ENCODE results near the gene UBR2. TPM values are rescaled to one million over a fixed set of nuclear protein-coding genes. Genes with fewer than 3 reads are reported as not detected.
"Not testable (repeated sequence)": the region's sequence is repeated elsewhere in the genome, so short reads cannot be mapped to it uniquely, and the experiment has no call there.

UBR2 gene
- total RNA-seq, 1 experiment from 2014 or later = 13.1 TPM

DNA sequence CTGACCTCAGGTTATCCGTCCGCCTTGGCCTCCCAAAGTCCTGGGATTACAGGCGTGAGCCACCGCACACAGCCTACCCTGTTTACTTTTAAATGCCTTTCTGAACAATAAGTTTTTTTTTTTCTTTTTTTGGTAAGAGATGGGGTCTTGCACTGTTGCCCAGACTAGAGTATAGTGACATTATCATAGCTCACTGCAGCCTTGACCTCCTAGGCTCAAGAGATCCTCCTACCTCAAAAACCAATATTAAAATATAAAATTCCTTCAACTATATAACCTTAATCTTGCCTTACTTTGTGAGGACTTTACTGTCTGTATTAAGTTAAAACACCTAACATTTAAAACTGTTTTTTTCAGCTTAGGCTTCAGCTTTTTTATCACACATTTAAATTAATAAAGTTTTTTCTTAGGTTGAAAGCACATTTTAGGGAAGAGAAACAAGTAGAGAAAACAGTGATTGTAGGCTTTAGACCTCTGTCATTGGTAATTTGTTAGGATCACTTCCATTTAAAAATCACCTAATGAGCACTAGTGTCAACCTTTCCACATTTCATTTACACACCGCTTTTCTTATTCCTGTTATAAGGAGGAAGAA, 2.9 kb downstream of the UBR2 start:
- H3K27me3 ChIP-seq (ENCODE audit: control insufficient read depth, insufficient read depth, low read length) = no peaks in the 10 kb centered on the region
- DNase-seq = no peak

GRCh38 chr6:42567237-42567636, 3.4 kb downstream of the UBR2 start:
- not testable (repeated sequence) for H3K4me3 ChIP-seq (ENCODE audit: insufficient read depth, low read depth, low read length); DNase-seq; H3K36me3 ChIP-seq (replicated peaks; ENCODE audit: control insufficient read depth, insufficient read depth, low read length); H3K27me3 ChIP-seq (ENCODE audit: control insufficient read depth, insufficient read depth, low read length)

More for the DNA sequence above, 2.9 kb downstream of the UBR2 start:
- no peaks in the 10 kb centered on the region for H3K36me3 ChIP-seq (replicated peaks; ENCODE audit: control insufficient read depth, insufficient read depth, low read length)
- H3K4me3 ChIP-seq (ENCODE audit: insufficient read depth, low read depth, low read length) = no peak overlapping the region

- no peak for DNase-seq
- Histone ChIP-seq H3K36me3 (replicated peaks; ENCODE audit: control insufficient read depth, insufficient read depth, low read length) (no peaks in the 10 kb centered on the region; the same call in 1 of the 2 replicates), H3K27me3 (ENCODE audit: control insufficient read depth, insufficient read depth, low read length) (no peaks in the 10 kb centered on the region), H3K4me3 (ENCODE audit: insufficient read depth, low read depth, low read length) (no peak overlapping the region)
Observed at GRCh38 chr6:42569102-42570028, 5.5 kb downstream of the UBR2 start.

DNA sequence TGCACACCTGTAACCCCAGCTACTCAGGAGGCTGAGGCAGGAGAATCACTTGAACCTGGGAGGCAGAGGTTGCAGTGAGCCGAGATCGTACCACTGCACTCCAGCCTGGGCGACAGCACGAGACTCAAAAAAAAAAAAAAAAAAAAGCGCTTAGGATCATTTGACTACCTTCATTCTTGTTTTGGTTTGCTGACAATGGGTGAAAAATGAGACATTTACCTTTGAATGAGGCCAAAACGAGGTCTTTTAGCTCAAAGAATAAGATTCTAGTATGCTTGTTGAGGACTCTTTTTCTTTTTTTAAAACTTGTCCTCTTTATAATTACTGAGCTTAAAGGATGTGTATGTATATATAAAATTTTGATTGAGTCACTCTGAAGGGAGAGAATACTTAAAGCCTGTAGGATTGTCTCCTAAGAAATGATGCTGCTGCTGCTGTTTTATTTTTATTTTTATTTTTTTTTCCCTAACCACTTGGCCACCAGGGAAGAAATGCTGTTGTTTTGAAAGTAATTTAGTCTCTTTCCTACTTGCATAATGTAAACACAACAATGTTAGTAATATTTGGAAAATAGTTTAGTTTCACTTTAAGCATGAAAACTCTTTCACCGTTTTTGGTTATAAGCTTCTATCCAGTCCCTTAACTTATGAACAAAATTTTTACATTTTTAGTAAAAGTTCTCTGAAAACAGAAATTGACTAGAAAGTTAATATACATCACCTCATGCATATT, 7.9 kb downstream of the UBR2 start:
- H3K36me3 ChIP-seq (replicated peaks; ENCODE audit: control insufficient read depth, insufficient read depth, low read length) = no peaks in the 10 kb centered on the region; the same call in 1 of the 2 replicates
- no peak overlapping the region for H3K4me3 ChIP-seq (ENCODE audit: insufficient read depth, low read depth, low read length)
- DNase-seq = no peak
- no peaks in the 10 kb centered on the region for H3K27me3 ChIP-seq (ENCODE audit: control insufficient read depth, insufficient read depth, low read length)

- H3K4me3 ChIP-seq (ENCODE audit: insufficient read depth, low read depth, low read length) = no peak overlapping the region
- H3K27me3 ChIP-seq (ENCODE audit: control insufficient read depth, insufficient read depth, low read length) = no peaks in the 10 kb centered on the region
- no peak for DNase-seq
- no peaks in the 10 kb centered on the region; the same call in 1 of the 2 replicates for H3K36me3 ChIP-seq (replicated peaks; ENCODE audit: control insufficient read depth, insufficient read depth, low read length)
Observed at GRCh38 chr6:42572523-42572922, 8.7 kb downstream of the UBR2 start.

- not testable (repeated sequence) for H3K4me3 ChIP-seq (ENCODE audit: insufficient read depth, low read depth, low read length); H3K36me3 ChIP-seq (replicated peaks; ENCODE audit: control insufficient read depth, insufficient read depth, low read length); DNase-seq; H3K27me3 ChIP-seq (ENCODE audit: control insufficient read depth, insufficient read depth, low read length)
Observed at GRCh38 chr6:42576538-42576937, 12.7 kb downstream of the UBR2 start.

GRCh38 chr6:42598300-42598699, 34.5 kb downstream of the UBR2 start:
- DNase-seq = no peak
- no peaks in the 10 kb centered on the region; the same call in 1 of the 2 replicates for H3K36me3 ChIP-seq (replicated peaks; ENCODE audit: control insufficient read depth, insufficient read depth, low read length)
- no peak overlapping the region for H3K4me3 ChIP-seq (ENCODE audit: insufficient read depth, low read depth, low read length)
- H3K27me3 ChIP-seq (ENCODE audit: control insufficient read depth, insufficient read depth, low read length) = no peaks in the 10 kb centered on the region

- no peak for DNase-seq
- H3K36me3 ChIP-seq (replicated peaks; ENCODE audit: control insufficient read depth, insufficient read depth, low read length) = no peaks in the 10 kb centered on the region; the same call in 1 of the 2 replicates
- no peak overlapping the region for H3K4me3 ChIP-seq (ENCODE audit: insufficient read depth, low read depth, low read length)
- H3K27me3 ChIP-seq (ENCODE audit: control insufficient read depth, insufficient read depth, low read length) = no peaks in the 10 kb centered on the region
Observed at GRCh38 chr6:42599558-42599957, 35.7 kb downstream of the UBR2 start.

DNA sequence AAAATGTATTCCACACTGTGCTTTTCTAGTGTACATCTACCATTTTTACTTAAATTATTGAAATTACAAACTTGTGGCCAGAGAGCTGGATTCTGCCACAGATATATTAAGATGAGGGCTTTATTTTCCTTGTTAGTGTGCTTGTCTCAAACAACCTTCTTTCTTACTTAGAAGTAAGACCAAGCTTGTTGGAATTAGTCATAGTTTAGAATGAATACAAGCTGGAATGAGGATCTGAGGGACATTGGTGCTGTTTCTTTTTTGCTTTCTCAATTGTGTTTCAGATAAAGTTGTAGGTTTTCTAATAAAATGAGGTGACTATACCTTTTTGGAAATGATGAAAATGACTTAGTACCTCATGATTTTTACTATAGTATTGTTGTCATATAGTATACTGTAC, 40.3 kb downstream of the UBR2 start:
- Histone ChIP-seq H3K36me3 (replicated peaks; ENCODE audit: control insufficient read depth, insufficient read depth, low read length) (peaks cover 2% of the 10 kb centered on the region), H3K4me3 (ENCODE audit: insufficient read depth, low read depth, low read length) (no peak overlapping the region), H3K27me3 (ENCODE audit: control insufficient read depth, insufficient read depth, low read length) (no peaks in the 10 kb centered on the region)
- no peak for DNase-seq

DNA sequence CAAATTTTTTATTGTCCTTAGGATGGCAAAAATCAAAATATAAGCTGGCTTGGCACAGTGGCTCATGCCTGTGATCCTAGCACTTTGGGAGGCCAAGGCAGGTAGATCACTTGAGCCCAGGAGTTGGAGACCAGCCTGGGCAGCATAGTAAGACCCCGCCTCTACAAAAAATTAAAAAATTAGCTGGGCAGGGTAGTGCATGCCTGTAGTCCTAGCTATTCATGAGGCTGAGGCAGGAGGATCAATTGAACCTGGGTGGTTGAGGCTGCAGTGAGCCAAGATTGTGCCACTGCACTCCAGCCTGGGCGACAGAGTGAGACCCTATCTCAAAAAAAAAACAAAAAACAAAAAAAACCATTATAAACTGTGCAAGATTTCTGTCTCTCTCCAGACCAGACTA, 40.9 kb downstream of the UBR2 start:
- H3K36me3 ChIP-seq (replicated peaks; ENCODE audit: control insufficient read depth, insufficient read depth, low read length); H3K27me3 ChIP-seq (ENCODE audit: control insufficient read depth, insufficient read depth, low read length); DNase-seq; H3K4me3 ChIP-seq (ENCODE audit: insufficient read depth, low read depth, low read length): not testable (repeated sequence)

DNA sequence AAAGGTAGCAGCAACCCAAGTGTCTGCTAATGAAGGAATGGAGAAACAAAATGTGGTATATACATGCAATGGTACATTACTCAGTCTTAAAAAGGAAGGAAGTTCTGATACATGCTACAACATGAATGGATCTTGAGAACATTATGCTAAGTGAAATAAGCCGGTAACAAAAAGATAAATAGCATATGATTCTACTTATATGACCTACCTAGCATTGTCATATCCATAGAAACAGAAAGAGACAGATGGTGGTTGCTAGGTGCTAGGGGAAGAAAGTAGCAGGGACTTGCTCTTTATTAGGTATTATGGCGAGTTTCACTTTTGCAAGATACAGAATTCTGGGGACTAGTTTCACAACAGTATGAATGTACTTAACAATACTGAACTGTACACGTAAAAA, 46.6 kb downstream of the UBR2 start:
- H3K36me3 ChIP-seq (replicated peaks; ENCODE audit: control insufficient read depth, insufficient read depth, low read length) = peaks cover 2% of the 10 kb centered on the region
- no peaks in the 10 kb centered on the region for H3K27me3 ChIP-seq (ENCODE audit: control insufficient read depth, insufficient read depth, low read length)
- H3K4me3 ChIP-seq (ENCODE audit: insufficient read depth, low read depth, low read length) = no peak overlapping the region
- no peak for DNase-seq

DNA sequence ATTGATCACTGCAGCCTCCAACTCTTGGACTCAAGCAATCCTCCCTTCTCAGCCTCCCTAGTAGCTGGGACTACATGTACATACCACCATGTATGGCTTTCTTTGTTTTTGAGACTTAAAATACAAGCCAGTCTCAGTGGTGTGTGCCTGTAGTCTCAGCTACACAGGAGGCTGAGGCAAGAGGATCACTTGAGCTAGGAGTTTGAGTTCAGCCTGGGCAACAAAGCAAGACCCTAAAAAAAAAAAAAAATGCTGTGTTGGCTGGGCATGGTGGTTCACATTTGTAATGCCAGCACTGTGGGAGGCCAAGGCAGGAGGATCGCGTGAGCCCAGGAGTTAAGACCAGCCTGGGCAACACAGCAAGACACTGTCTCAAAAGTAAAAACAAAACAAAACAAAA, 51.7 kb downstream of the UBR2 start:
- no peaks in the 10 kb centered on the region for H3K27me3 ChIP-seq (ENCODE audit: control insufficient read depth, insufficient read depth, low read length)
- no peak overlapping the region for H3K4me3 ChIP-seq (ENCODE audit: insufficient read depth, low read depth, low read length)
- DNase-seq = no peak
- H3K36me3 ChIP-seq (replicated peaks; ENCODE audit: control insufficient read depth, insufficient read depth, low read length) = peaks cover 3% of the 10 kb centered on the region; the same call in 1 of the 2 replicates

DNA sequence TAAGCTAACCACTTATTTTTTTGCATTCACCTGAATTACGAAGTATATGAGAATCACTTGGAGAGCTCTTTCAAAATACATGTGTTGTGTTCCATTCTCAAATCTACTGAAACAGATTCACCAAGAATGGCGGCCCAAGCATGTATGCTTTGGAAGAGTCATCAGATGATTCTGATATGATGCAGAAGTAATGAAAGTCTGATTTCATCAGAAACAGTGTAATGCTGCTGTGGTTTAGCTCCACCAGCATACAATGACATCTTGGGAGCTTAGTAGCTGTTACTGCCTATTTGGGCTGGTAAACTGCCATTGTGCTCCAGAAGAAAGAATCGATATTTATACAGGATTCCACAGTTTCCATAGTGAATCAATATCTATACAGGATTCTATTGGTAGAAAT, 52.9 kb downstream of the UBR2 start:
- H3K4me3 ChIP-seq (ENCODE audit: insufficient read depth, low read depth, low read length) = no peak overlapping the region
- H3K27me3 ChIP-seq (ENCODE audit: control insufficient read depth, insufficient read depth, low read length) = no peaks in the 10 kb centered on the region
- H3K36me3 ChIP-seq (replicated peaks; ENCODE audit: control insufficient read depth, insufficient read depth, low read length) = peaks cover 3% of the 10 kb centered on the region; the same call in 1 of the 2 replicates
- DNase-seq = no peak

GRCh38 chr6:42618105-42618504, 54.3 kb downstream of the UBR2 start:
- Histone ChIP-seq H3K27me3 (ENCODE audit: control insufficient read depth, insufficient read depth, low read length) (no peaks in the 10 kb centered on the region), H3K36me3 (replicated peaks; ENCODE audit: control insufficient read depth, insufficient read depth, low read length) (peaks cover 3% of the 10 kb centered on the region; the same call in 1 of the 2 replicates), H3K4me3 (ENCODE audit: insufficient read depth, low read depth, low read length) (no peak overlapping the region)
- peak; percentile 25 for DNase-seq
